NCI-H2227 treated with DMSO at 0.1 percent for 48 hours (cell line): ENCODE data around the gene GNG11.
"Not testable (repeated sequence)": the region's sequence is repeated elsewhere in the genome, so short reads cannot be mapped to it uniquely, and the experiment has no call there.

Source experiments
- DNase-seq: peaks from one replicate; lab custom pipeline; 2025; lab: John Stamatoyannopoulos, UW

GNG11 gene

GRCh38 chr7:93921607-93922566, at the start of gene GNG11:
Gene GNG11, plus strand, starts transcription at chr7:93921735. Its CDS starts 403 bp downstream, at chr7:93922138.
- DNase-seq = peak; percentile 74

- no peak for DNase-seq
Observed at GRCh38 chr7:93873998-93874574, 47.4 kb upstream of the GNG11 start.

GRCh38 chr7:93877742-93878141, 43.8 kb upstream of the GNG11 start:
- no peak for DNase-seq

- no peak for DNase-seq
Observed at GRCh38 chr7:93879356-93879755, 42.2 kb upstream of the GNG11 start.

DNA sequence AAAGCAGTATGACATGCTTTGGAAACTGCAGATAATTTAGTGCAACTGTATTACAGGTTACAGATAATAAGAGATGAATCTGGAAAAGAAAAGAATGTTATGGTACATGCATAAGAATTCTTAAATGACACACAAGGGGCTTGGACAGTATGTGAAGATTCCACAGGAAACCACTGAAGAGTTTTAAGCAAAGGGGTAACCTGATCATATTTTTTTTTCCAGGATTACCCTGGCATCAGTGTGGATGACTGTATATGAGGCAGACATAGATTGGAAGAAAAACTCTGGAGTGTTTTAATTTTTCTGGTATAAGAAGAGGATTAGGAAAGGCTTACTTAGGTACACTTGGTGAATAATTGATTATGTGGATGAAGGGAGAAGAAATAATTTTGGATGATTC, 39.1 kb upstream of the GNG11 start:
- DNase-seq = no peak

DNA sequence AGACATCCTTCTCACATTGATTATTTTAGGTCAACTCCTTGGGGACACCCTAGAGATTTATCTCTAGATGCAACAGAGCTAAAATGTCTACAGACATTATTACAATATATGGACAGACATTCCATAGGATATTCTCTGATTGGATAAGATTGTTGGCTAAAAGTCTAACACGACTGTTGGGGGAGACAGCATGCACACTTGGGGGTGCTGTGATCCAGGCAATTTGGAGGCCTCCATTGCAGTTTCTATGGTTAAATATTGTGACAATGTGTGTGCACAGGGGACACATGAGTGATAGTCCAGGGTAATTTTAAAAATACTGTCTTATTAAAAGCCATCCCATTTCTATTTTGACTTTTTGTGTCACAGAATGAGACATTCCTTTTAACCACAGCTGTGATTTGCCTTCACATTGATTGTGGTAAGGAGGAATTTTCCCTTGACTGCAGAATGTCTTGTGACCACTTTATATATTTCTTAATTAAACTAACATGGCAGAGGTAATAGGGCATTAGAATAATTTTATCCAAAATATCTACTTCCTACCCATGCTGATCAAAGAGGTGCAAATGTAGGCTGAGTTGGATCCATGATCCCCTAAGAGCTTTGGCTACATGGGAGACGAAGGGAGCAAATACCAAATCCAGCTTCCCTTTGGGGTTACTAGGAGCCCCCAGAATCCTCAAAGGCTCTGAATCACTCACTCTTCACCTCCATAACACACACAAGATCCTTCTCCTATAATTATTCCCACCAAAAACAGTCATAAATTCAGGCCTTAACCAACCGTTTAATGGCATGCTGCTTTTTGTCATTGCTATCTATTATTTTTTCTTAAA, 38.2 kb upstream of the GNG11 start:
- no peak for DNase-seq

- DNase-seq = no peak
Observed at GRCh38 chr7:93883917-93884345, 37.6 kb upstream of the GNG11 start.

GRCh38 chr7:93884541-93884940, 37.0 kb upstream of the GNG11 start:
- DNase-seq = no peak

GRCh38 chr7:93889261-93889660, 32.3 kb upstream of the GNG11 start:
- DNase-seq = no peak

- peak; percentile 62 for DNase-seq
Observed at GRCh38 chr7:93890041-93890463, 31.5 kb upstream of the GNG11 start.

DNA sequence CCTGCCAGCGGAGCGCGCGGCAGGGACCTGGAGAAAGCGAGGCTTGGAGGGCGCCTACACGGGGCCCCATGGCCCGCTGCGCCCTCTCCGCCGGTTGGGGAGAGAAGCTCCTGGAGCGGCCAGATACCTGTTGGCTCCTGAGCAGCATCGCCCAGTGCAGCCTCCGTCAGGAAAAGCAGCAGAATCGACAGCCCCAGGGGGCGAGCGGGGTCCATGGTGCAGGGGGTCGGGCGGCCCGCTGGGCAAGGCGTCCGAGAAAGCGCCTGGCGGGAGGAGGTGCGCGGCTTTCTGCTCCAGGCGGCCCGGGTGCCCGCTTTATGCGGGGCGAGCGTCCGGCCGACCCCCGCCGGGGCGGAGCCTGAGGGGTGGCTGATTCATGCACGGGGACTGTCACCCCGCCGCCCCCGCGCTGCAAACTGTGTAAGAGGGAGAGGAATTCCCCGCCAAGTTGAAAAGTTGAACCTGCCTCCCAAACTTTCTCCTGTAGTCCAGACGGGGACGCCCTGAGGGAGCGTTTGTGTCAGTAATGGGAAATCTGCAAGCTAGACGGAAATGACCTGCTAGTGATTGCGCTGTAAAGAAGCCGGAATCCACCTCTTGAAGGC, 31.0 kb upstream of the GNG11 start, which contains the start of gene TFPI2:
Gene TFPI2, minus strand, starts transcription at position 290 of the 605 bp plus-strand sequence. Its CDS starts 75 bp downstream, at position 215.
- DNase-seq = no peak

DNA sequence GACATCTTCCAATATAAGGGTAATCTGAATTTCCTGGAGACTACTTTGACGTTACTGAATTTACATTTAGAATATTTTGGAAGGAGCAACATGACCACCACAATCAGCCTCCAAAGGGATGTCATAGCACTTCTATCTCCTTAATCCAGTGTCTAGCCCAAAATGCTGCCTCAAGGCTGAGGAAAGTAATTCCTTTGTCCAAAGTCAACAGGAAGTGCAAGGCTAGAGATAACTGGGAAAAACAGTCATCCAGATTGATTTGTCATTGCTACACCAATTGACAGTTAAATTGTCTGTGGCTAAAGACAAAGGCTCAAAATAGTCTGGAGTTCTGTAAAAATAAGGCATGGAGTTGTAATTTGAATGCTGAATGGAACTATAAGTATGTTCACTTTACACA, 27.1 kb upstream of the GNG11 start:
- DNase-seq = no peak

DNA sequence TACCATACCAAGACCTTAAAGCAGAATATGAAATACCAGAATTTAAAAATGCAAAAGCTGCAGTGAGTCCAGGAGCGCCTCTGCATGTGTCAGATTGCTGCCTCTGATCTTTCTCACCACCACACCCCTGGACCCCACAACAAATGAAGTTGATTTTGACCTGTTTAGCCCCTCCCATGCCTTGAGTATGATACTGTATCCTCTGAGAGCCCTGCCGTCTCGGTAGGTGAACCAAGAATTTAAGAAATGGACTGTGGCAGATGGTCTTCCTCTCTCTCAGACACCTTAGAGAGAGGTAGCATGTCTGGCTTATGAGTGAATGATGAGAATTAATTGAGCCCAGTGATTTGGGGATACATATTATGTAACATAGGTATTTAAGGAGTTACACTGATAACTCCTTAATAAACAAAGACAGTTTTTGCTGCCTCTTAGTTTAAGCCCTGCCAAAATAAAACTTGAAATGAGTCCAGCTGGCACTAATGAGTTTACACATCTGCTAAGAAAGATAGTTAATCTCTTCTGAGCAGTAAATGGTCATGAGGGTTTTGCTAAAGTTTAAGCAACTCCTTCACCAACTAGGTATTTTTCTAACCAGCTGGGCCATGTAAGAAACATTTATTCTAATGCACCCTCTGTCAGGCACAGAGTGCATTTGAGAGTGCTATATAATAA, 26.4 kb upstream of the GNG11 start:
- DNase-seq = no peak

GRCh38 chr7:93895859-93896600, 25.5 kb upstream of the GNG11 start:
- no peak for DNase-seq

DNA sequence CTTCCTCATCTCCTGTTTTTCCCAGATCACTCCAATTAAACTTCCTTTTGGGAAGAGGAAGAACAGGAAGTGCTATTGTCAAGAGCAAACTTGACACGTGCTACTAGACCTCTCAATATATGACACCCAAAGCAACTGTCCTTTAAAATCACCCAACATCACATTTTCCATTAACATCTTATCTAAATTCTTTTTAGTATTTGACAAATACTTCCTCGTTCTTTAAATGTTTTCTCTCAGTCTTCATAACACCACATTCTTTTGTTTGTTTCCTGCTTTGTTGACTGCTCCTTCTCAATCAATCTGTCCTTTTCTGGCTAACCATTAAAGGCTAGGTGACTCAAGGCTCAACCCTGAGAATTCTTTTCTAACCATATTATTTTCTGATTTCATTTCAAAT, 23.9 kb upstream of the GNG11 start:
- no peak for DNase-seq

DNA sequence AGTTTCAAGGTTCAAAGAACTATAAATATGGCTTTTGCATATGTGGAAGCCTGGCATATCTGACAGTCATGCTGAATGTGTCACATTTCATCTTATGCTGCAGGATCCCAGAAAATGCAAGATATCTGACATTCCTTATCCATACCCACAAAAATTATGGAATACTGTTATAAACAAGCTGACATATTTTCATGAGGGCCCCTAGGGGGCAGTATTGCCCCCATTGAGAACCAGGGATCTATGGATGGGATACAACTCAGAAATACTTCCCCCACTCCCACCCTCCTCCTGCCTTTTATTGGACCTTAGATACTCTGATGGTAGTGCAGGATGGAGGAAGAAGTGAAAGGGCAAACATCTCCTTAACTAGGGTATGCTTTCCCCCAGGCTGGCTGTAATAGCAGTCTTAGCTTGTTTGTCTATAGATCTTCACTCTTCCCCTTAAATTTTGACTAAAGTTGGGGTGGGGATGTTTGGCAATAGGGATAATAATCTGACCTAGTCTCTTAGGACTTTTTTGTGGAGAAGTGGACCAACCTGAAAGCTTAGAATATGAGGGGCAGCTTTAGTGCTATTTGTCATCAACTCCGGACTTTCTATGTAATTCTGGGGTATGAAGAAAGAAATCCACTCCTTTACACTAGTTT, 18.6 kb upstream of the GNG11 start:
- DNase-seq = peak; percentile 22

DNA sequence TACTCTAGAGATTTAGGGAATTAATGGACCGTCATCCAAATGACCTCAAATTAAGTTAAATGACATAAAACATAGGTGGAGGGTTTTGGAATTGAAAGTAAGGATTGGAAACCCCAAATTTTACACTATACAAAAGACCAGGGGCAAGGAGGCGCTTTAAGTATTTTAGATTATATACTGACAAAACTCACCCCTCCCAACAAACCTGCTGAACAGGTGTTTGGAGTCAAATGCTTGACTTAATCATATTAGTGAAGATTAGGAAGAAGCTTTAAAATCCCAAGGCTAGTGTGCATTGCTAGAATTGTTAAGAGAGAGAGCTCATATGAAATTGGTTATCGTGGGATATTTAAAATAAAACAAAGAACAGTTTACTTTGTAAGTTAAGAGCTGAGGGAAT, 15.3 kb upstream of the GNG11 start, which contains the start of gene GNGT1:
Gene GNGT1, plus strand, starts transcription at position 301 of the 400 bp plus-strand sequence. CDS start 180 bp downstream, outside the sequence.
- no peak for DNase-seq

DNA sequence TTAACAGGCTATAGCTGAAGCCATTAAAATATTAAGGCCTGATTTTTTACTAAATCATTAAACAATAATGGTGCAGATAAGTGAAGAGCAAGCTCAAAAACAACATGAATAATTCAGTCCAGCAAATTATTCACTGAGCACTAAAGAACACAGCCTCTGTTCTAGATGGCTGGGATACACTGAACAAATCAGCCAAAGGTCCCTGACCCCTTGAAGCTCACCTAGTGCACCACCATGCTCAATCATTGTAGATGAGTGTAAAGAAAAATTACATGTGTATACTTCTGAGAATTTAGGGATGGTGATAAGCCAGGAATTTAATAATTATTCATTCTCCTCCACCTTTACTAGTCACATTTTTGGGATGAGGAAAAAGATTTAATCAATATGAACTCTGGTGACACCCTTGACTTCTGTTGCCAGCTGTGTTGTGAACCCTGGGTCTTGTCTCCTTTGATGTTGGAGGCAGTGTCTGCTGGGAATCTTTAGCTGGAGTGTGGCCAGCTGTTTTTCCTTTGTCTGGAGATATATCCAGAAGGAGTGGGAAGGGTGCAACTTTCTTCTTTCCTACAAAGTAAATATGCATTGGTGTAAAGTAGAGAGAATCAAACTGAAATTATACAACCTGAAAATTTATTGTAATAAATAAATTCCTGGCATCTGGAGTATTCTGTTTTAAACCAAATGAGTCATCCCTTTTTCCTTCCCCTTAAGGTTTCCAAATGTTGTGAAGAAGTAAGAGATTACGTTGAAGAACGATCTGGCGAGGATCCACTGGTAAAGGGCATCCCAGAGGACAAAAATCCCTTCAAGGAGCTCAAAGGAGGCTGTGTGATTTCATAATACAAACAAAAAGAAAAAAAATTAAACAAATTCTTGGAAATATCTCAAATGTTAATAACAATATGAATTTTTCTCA, 11.2 kb upstream of the GNG11 start:
- no peak for DNase-seq

DNA sequence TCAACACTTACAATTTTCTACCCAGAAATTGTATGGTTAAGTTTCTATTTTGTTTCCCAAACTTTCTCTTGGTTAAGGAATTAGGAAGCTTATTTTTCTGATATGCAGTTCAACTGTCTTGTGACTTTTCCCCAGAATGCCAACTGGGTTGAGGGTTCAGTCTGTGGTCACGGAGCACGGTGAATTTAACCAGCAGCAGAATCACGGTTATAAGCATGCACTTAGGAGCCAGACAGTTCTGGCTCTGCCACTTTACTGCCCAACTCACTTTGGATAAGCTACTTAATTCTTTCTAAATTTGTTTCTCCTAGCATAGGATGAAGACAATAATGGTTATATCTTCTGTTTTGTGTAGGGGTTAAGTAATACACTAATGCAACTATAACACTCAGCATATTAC, 10.3 kb upstream of the GNG11 start:
- DNase-seq = not testable (repeated sequence)
